Mesenchymal stem cell (in vitro differentiated cells and primary cell): ENCODE data around the gene MPG.
"Not testable (repeated sequence)": the region's sequence is repeated elsewhere in the genome, so short reads cannot be mapped to it uniquely, and the experiment has no call there.

Source experiments
- DNase-seq: peaks from one replicate; pipeline ENCODE4 v3.0.0-alpha.2; 2013
- H2AFZ ChIP-seq: one replicate; pipeline ENCODE4 v1.6.1; 2013; ENCODE audit warnings: low read depth, mild to moderate bottlenecking, control low read depth, inconsistent platforms, low read length, moderate library complexity
- H2AK5ac ChIP-seq: 2 replicates; pipeline ENCODE4 v1.6.1; 2013; ENCODE audit warnings: low read length, moderate library complexity, mild to moderate bottlenecking, inconsistent platforms; ENCODE audit not compliant: severe bottlenecking
- H2BK120ac ChIP-seq: one replicate; pipeline ENCODE4 v1.6.1; 2013; ENCODE audit warnings: low read depth, mild to moderate bottlenecking, inconsistent platforms, low read length, moderate library complexity
- H2BK12ac ChIP-seq, 2 experiments: one replicate each; pipeline ENCODE4 v1.6.1; 2013; ENCODE audit warnings: inconsistent platforms in 2 of 2, low read length in 2 of 2, mild to moderate bottlenecking in 2 of 2, moderate library complexity in 2 of 2, control low read depth in 1 of 2
- H2BK15ac ChIP-seq: one replicate; pipeline ENCODE4 v1.6.1; 2013; ENCODE audit warnings: mild to moderate bottlenecking, low read depth, inconsistent platforms; ENCODE audit not compliant: poor library complexity, severe bottlenecking
- H2BK5ac ChIP-seq: 2 replicates; pipeline ENCODE4 v1.6.1; 2013; ENCODE audit warnings: low read depth, mild to moderate bottlenecking, low read length, control low read depth, inconsistent platforms; ENCODE audit not compliant: poor library complexity, severe bottlenecking
- H3K14ac ChIP-seq, 2 experiments: one replicate each; pipeline ENCODE4 v1.6.1; 2013; ENCODE audit warnings: inconsistent platforms in 2 of 2, low read length in 2 of 2, control low read depth in 1 of 2, mild to moderate bottlenecking in 1 of 2, moderate library complexity in 1 of 2
- H3K18ac ChIP-seq, 2 experiments: one replicate each; pipeline ENCODE4 v1.6.1; 2013; ENCODE audit warnings: inconsistent platforms in 2 of 2, low read length in 2 of 2, control low read depth in 1 of 2, low read depth in 1 of 2, mild to moderate bottlenecking in 1 of 2
- H3K23ac ChIP-seq, 2 experiments: one replicate each; pipeline ENCODE4 v1.6.1; 2013; ENCODE audit warnings: inconsistent platforms in 2 of 2, low read length in 2 of 2, mild to moderate bottlenecking in 2 of 2, moderate library complexity in 2 of 2, control low read depth in 1 of 2
- H3K27ac ChIP-seq: 2 replicates; pipeline ENCODE4 v1.5.1; 2013; ENCODE audit warnings: mild to moderate bottlenecking, moderate library complexity, low read length, control low read depth, inconsistent platforms; ENCODE audit not compliant: poor library complexity, severe bottlenecking
- H3K27me3 ChIP-seq, 2 experiments: 2 replicates each; pipeline versions ENCODE4 v1.6.1 to v1.7.0; 2013; ENCODE audit warnings: low read length in 2 of 2, mild to moderate bottlenecking in 2 of 2, moderate library complexity in 2 of 2, control low read depth in 1 of 2, inconsistent platforms in 1 of 2; ENCODE audit not compliant: control insufficient read depth in 1 of 2, insufficient read depth in 1 of 2
- H3K36me3 ChIP-seq, 2 experiments: 2 replicates each; pipeline versions ENCODE4 v1.6.1 to v1.7.0; 2013; ENCODE audit warnings: low read length in 2 of 2, control low read depth in 1 of 2, inconsistent platforms in 1 of 2, low read depth in 1 of 2, mild to moderate bottlenecking in 1 of 2; ENCODE audit not compliant: insufficient read depth in 2 of 2, control insufficient read depth in 1 of 2
- H3K4ac ChIP-seq, 2 experiments: one replicate each; pipeline ENCODE4 v1.6.1; 2013; ENCODE audit warnings: inconsistent platforms in 2 of 2, low read length in 2 of 2, mild to moderate bottlenecking in 2 of 2, moderate library complexity in 2 of 2, control low read depth in 1 of 2, low read depth in 1 of 2
- H3K4me1 ChIP-seq: 2 replicates; pipeline ENCODE4 v1.6.1; 2013; ENCODE audit warnings: low read depth, low read length, control low read depth; ENCODE audit not compliant: control insufficient read depth, insufficient read depth
- H3K4me2 ChIP-seq: 2 replicates; pipeline ENCODE4 v1.6.1; 2013; ENCODE audit warnings: low read length, mild to moderate bottlenecking, inconsistent platforms; ENCODE audit not compliant: poor library complexity, severe bottlenecking
- H3K4me3 ChIP-seq, 2 experiments: 2 replicates each; pipeline versions ENCODE4 v1.5.1 to v1.7.0; 2013; ENCODE audit warnings: low read length in 2 of 2, mild to moderate bottlenecking in 2 of 2, control low read depth in 1 of 2, low read depth in 1 of 2; ENCODE audit not compliant: insufficient read depth in 1 of 2
- H3K79me1 ChIP-seq: replicated peaks from 2 replicates; pipeline ENCODE4 v1.6.1; 2013; ENCODE audit warnings: mild to moderate bottlenecking, control low read depth, low read length, inconsistent platforms; ENCODE audit not compliant: poor library complexity, severe bottlenecking
- H3K9ac ChIP-seq: 2 replicates; pipeline ENCODE4 v1.7.0; 2013; ENCODE audit warnings: mild to moderate bottlenecking, low read length, moderate library complexity
- H3K9me3 ChIP-seq: 2 replicates; pipeline ENCODE4 v1.7.0; 2013; ENCODE audit warnings: mild to moderate bottlenecking, low read length; ENCODE audit not compliant: control insufficient read depth
- H4K8ac ChIP-seq: one replicate; pipeline ENCODE4 v1.6.1; 2013; ENCODE audit warnings: inconsistent platforms, mild to moderate bottlenecking, low read length, moderate library complexity
- H4K91ac ChIP-seq: one replicate; pipeline ENCODE4 v1.6.1; 2013; ENCODE audit warnings: mild to moderate bottlenecking, low read length, inconsistent platforms
- WGBS: methylation state at CpG from one replicate; pipeline ENCODE4 v1.1.7; 2013; ENCODE audit warnings: mixed read lengths; 5-methylcytosine and 5-hydroxymethylcytosine counted together

Gene MPG

GRCh38 chr16:37511-37910, 40.5 kb upstream of the MPG start:
- 90% methylated on average over 2 of the region's 5 CpGs for WGBS
- Histone ChIP-seq H2AK5ac (no peak overlapping the region), H2AFZ (no peak overlapping the region), H3K4me2 (no peak overlapping the region), H2BK12ac (no peak overlapping the region), H3K18ac (no peak overlapping the region), H4K8ac (peak overlapping the region; percentile 32), H3K4me1 (peaks cover 8% of the 10 kb centered on the region), H2BK5ac (no peak overlapping the region), H3K27ac (no peak overlapping the region), H3K23ac (no peak overlapping the region), H3K9me3 (no peaks in the 10 kb centered on the region), H2BK15ac (no peak overlapping the region), H3K4ac (no peak overlapping the region), H2BK120ac (no peak overlapping the region), H4K91ac (no peak overlapping the region), H3K27me3 (no peaks in the 10 kb centered on the region), H3K79me1 (peaks cover 2% of the 10 kb centered on the region), H3K36me3 (peaks cover 0 to 26% of the 10 kb centered on the region in 2 experiments), H3K9ac (no peak overlapping the region), H3K4me3 (no peak overlapping the region), H3K14ac (no peak overlapping the region)
- DNase-seq = peak; percentile 36

- not testable (repeated sequence) for H3K14ac ChIP-seq, H2AK5ac ChIP-seq, H3K4ac ChIP-seq, H3K4me1 ChIP-seq, H3K9ac ChIP-seq, H2BK120ac ChIP-seq, H3K9me3 ChIP-seq, H3K27ac ChIP-seq, H3K4me3 ChIP-seq, H3K4me2 ChIP-seq, H2BK15ac ChIP-seq, H2BK5ac ChIP-seq, H3K79me1 ChIP-seq, H3K27me3 ChIP-seq, H4K91ac ChIP-seq, H2BK12ac ChIP-seq, H4K8ac ChIP-seq, H3K23ac ChIP-seq, H2AFZ ChIP-seq, DNase-seq, H3K18ac ChIP-seq
- H3K36me3 ChIP-seq = peaks cover 2 to 30% of the 10 kb centered on the region in 2 experiments
- WGBS = 96% methylated on average over 11 of the region's 11 CpGs
Measured at GRCh38 chr16:38206-38605, 39.8 kb upstream of the MPG start.

- Histone ChIP-seq H3K4me2 (no peak overlapping the region), H3K9ac (no peak overlapping the region), H4K8ac (no peak overlapping the region), H3K9me3 (no peaks in the 10 kb centered on the region), H3K27ac (no peak overlapping the region), H2AK5ac (no peak overlapping the region), H3K18ac (no peak overlapping the region), H2BK120ac (no peak overlapping the region), H2AFZ (no peak overlapping the region), H3K27me3 (no peaks in the 10 kb centered on the region), H3K36me3 (peaks cover 4 to 28% of the 10 kb centered on the region in 2 experiments), H4K91ac (no peak overlapping the region), H3K79me1 (peaks cover 2% of the 10 kb centered on the region), H2BK5ac (no peak overlapping the region), H2BK15ac (no peak overlapping the region), H3K4me1 (peaks cover 8% of the 10 kb centered on the region), H3K14ac (no peak overlapping the region), H3K4ac (no peak overlapping the region), H3K23ac (no peak overlapping the region), H3K4me3 (no peak overlapping the region), H2BK12ac (no peak overlapping the region)
- 95% methylated on average over 11 of the region's 13 CpGs for WGBS
- no peak for DNase-seq
Measured at GRCh38 chr16:38941-39892, 38.8 kb upstream of the MPG start.

- H2AFZ ChIP-seq = no peak overlapping the region
- H2BK12ac ChIP-seq = no peak overlapping the region
- no peak overlapping the region for H2BK15ac ChIP-seq
- H3K23ac ChIP-seq = no peak overlapping the region
- no peak overlapping the region for H2BK120ac ChIP-seq
- peaks cover 25 to 28% of the 10 kb centered on the region in 2 experiments for H3K36me3 ChIP-seq
- DNase-seq = no peak
- H3K4ac ChIP-seq = no peak overlapping the region
- no peak overlapping the region for H4K91ac ChIP-seq
- no peaks in the 10 kb centered on the region for H3K9me3 ChIP-seq
- H2AK5ac ChIP-seq = no peak overlapping the region
- H3K9ac ChIP-seq = peak overlapping the region; percentile 57
- H3K4me3 ChIP-seq = peak overlapping the region in 1 of 2 experiments; percentile 73
- over 99% methylated on average over 22 of the region's 22 CpGs for WGBS
- no peak overlapping the region for H3K27ac ChIP-seq
- H2BK5ac ChIP-seq = no peak overlapping the region
- H3K27me3 ChIP-seq = no peaks in the 10 kb centered on the region
- no peak overlapping the region for H3K14ac ChIP-seq
- peak overlapping the region; percentile 7 for H4K8ac ChIP-seq
- peaks cover 7% of the 10 kb centered on the region for H3K4me1 ChIP-seq
- no peak overlapping the region for H3K18ac ChIP-seq
- H3K4me2 ChIP-seq = no peak overlapping the region
- peaks cover 8% of the 10 kb centered on the region for H3K79me1 ChIP-seq
Measured at GRCh38 chr16:41439-42068, 36.5 kb upstream of the MPG start.
